GM18508 (cell line): ENCODE results near the gene EIF2AK3.
A peak's percentile ranks its signal among the peaks of the same experiment; 100 is the strongest.
"Not testable (repeated sequence)": the region's sequence is repeated elsewhere in the genome, so short reads cannot be mapped to it uniquely, and the experiment has no call there.

ENCODE experiments used
- ATAC-seq: cut with Tn5 transposase; IDR thresholded peaks from one replicate; pipeline ENCODE4 v1.9.1; 2021; ENCODE audit warnings: moderate number of reproducible peaks; ENCODE audit not compliant: insufficient read depth, unreplicated experiment

Gene EIF2AK3

GRCh38 chr2:88627055-88627855 is at the start of gene EIF2AK3:
EIF2AK3 (minus strand) TSS chr2:88627464; CDS start chr2:88627274, 190 bp downstream.
- ATAC-seq = peak; percentile 91

- no peak for ATAC-seq
Measured at GRCh38 chr2:88673363-88673762, 46.1 kb upstream of the EIF2AK3 start.

- no peak for ATAC-seq
Measured at GRCh38 chr2:88671786-88672427, 44.6 kb upstream of the EIF2AK3 start.

GRCh38 chr2:88669482-88670214 is 42.4 kb upstream of the EIF2AK3 start:
- peak; percentile 90 for ATAC-seq

- ATAC-seq = no peak
Measured at GRCh38 chr2:88668862-88669261, 41.6 kb upstream of the EIF2AK3 start.

GRCh38 chr2:88667219-88667618 is 40.0 kb upstream of the EIF2AK3 start:
- no peak for ATAC-seq

GRCh38 chr2:88666576-88666975 is 39.3 kb upstream of the EIF2AK3 start:
- no peak for ATAC-seq

- no peak for ATAC-seq
Measured at GRCh38 chr2:88660622-88661021, 33.4 kb upstream of the EIF2AK3 start.

- ATAC-seq = no peak
Measured at GRCh38 chr2:88659538-88659915, 32.3 kb upstream of the EIF2AK3 start.

GRCh38 chr2:88658881-88659537 is 31.7 kb upstream of the EIF2AK3 start:
- no peak for ATAC-seq

- ATAC-seq = no peak
Measured at GRCh38 chr2:88658326-88658725, 31.1 kb upstream of the EIF2AK3 start.

GRCh38 chr2:88657131-88657530 is 29.9 kb upstream of the EIF2AK3 start:
- no peak for ATAC-seq

- ATAC-seq = no peak
Measured at GRCh38 chr2:88656690-88657089, 29.4 kb upstream of the EIF2AK3 start.

GRCh38 chr2:88654714-88655113 is 27.4 kb upstream of the EIF2AK3 start:
- no peak for ATAC-seq

GRCh38 chr2:88651646-88652045 is 24.4 kb upstream of the EIF2AK3 start:
- no peak for ATAC-seq

- ATAC-seq = not testable (repeated sequence)
Measured at GRCh38 chr2:88645291-88645882, 18.1 kb upstream of the EIF2AK3 start.

GRCh38 chr2:88642278-88642677 is 15.0 kb upstream of the EIF2AK3 start:
- ATAC-seq = no peak

- no peak for ATAC-seq
Measured at GRCh38 chr2:88641330-88641729, 14.1 kb upstream of the EIF2AK3 start.

- no peak for ATAC-seq
Measured at GRCh38 chr2:88639865-88640264, 12.6 kb upstream of the EIF2AK3 start.

GRCh38 chr2:88638743-88639142 is 11.5 kb upstream of the EIF2AK3 start:
- ATAC-seq = no peak
